Ishikawa (cell line): ENCODE data around the gene DIP2C.

Experiments used
- CEBPB ChIP-seq: IDR thresholded peaks from 2 replicates; pipeline ENCODE4 v1.6.1; 2012
- CREB1 ChIP-seq: IDR thresholded peaks from 2 replicates; pipeline ENCODE4 v1.6.1; 2012; ENCODE audit warnings: low read depth
- EGR1 ChIP-seq: IDR thresholded peaks from 2 replicates; pipeline ENCODE4 v1.6.1; 2012
- EP300 ChIP-seq: IDR thresholded peaks from 2 replicates; pipeline ENCODE4 v1.6.1; 2012; ENCODE audit warnings: borderline replicate concordance
- FOXM1 ChIP-seq: IDR thresholded peaks from 2 replicates; pipeline ENCODE4 v1.6.1; 2012; ENCODE audit warnings: low read depth, borderline replicate concordance
- NFIC ChIP-seq: IDR thresholded peaks from 2 replicates; pipeline ENCODE4 v1.6.1; 2012
- REST ChIP-seq: IDR thresholded peaks from 2 replicates; pipeline ENCODE4 v1.6.1; 2012; ENCODE audit warnings: low read depth, mild to moderate bottlenecking
- TAF1 ChIP-seq: IDR thresholded peaks from 2 replicates; pipeline ENCODE4 v1.6.1; 2012; ENCODE audit warnings: low read depth, mild to moderate bottlenecking
- TCF12 ChIP-seq: IDR thresholded peaks from 2 replicates; pipeline ENCODE4 v1.6.1; 2012; ENCODE audit warnings: low read depth
- TEAD4 ChIP-seq: IDR thresholded peaks from 2 replicates; pipeline ENCODE4 v1.6.1; 2012
- YY1 ChIP-seq: IDR thresholded peaks from 2 replicates; pipeline ENCODE4 v1.6.1; 2012; ENCODE audit warnings: low read depth
- TF ChIP-seq, protein P1 (sequence below): IDR thresholded peaks from 2 replicates; pipeline ENCODE4 v1.6.1; 2012

- TF ChIP-seq EP300: no peak
- TF ChIP-seq TAF1: no peak
- no peak for TF ChIP-seq EGR1
- TF ChIP-seq, protein P1, sequence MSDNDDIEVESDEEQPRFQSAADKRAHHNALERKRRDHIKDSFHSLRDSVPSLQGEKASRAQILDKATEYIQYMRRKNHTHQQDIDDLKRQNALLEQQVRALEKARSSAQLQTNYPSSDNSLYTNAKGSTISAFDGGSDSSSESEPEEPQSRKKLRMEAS: no peak
- no peak for TF ChIP-seq REST
- no peak for TF ChIP-seq CREB1
- no peak for TF ChIP-seq CEBPB
- no peak for TF ChIP-seq NFIC
- TF ChIP-seq YY1: no peak
- no peak for TF ChIP-seq FOXM1
- no peak for TF ChIP-seq TEAD4
- TF ChIP-seq TCF12: no peak
Observed at GRCh38 chr10:476455-476780, 213.1 kb downstream of the DIP2C start.
